Heart right ventricle (tissue), 16 donors: ENCODE data around the gene MIX23. TPM values are rescaled to one million over a fixed set of nuclear protein-coding genes. Genes with fewer than 3 reads are reported as not detected.

Source experiments
- ATAC-seq, 8 donors: fragments of 200-7000 bp; cut with Tn5 transposase; one replicate each; pipeline ENCODE4 v1.9.1; 2020; ENCODE audit warnings: mild to moderate bottlenecking in 8 of 8, moderate library complexity in 8 of 8, moderate number of reproducible peaks in 1 of 8
- DNase-seq, 2 donors: peaks; one replicate each; pipeline ENCODE4 v3.0.0-alpha.2; 2020
- H3K27ac ChIP-seq, 10 donors: fragments of 200-600 bp; sonication (generic) in 2 of 10; one replicate each; pipeline versions ENCODE4 v1.5.0 to v1.8.0; 2020 to 2022; ENCODE audit warnings: mild to moderate bottlenecking in 3 of 10
- H3K27me3 ChIP-seq, 7 donors: fragments of 200-600 bp; one replicate each; pipeline ENCODE4 v1.8.0; 2021 to 2022; ENCODE audit warnings: mild to moderate bottlenecking in 2 of 7
- H3K36me3 ChIP-seq, 9 donors: fragments of 200-600 bp; sonication (generic) in 1 of 9; one replicate each; pipeline versions ENCODE4 v1.5.0 to v1.8.0; 2020 to 2022; ENCODE audit warnings: mild to moderate bottlenecking in 2 of 9
- H3K4me1 ChIP-seq, 9 donors: fragments of 200-600 bp; sonication (generic) in 1 of 9; one replicate each; pipeline versions ENCODE4 v1.5.0 to v1.8.0; 2020 to 2022; ENCODE audit warnings: mild to moderate bottlenecking in 4 of 9
- H3K4me3 ChIP-seq, 10 donors: fragments of 200-600 bp; sonication (generic) in 2 of 10; one replicate each; pipeline versions ENCODE4 v1.5.0 to v1.8.0; 2020 to 2022; ENCODE audit warnings: mild to moderate bottlenecking in 7 of 10, moderate library complexity in 2 of 10
- H3K9me3 ChIP-seq, 11 donors: fragments of 200-600 bp in 10 of 11; sonication (generic) in 2 of 11; one replicate each; pipeline versions ENCODE4 v1.5.0 to v1.8.0; 2013 to 2022; ENCODE audit warnings: mild to moderate bottlenecking in 2 of 11, control low read depth in 1 of 11, moderate library complexity in 1 of 11
- WGBS, 2 donors: extraction: QIAGEN DNeasy Blood & Tissue Kit; methylation state at CpG; one replicate each; pipeline ENCODE4 v1.1.7; 2013; ENCODE audit warnings: inconsistent platforms in 1 of 2; 5-methylcytosine and 5-hydroxymethylcytosine counted together
- intact Hi-C, 10 donors: fragments of 100-400 bp; cut with DNase I; formaldehyde crosslinking; loops; one replicate each; pipeline versions ENCODE4 v1.11.1 to v1.14.2; 2022
- polyA plus RNA-seq, 2 donors: library from polyadenylated mRNA; stranded (reverse); fragments of 200-250 nt; gene quantifications; one replicate each; pipeline ENCODE4 v1.2.3, GENCODE V29; 2013
- total RNA-seq, 10 donors: library from RNA; stranded (reverse); fragmentation: NEBNext Ultra II Directional in 3 of 10; extraction: Animal tissue kit (Norgen Biotek cat#: 25700) in 3 of 10; gene quantifications; one replicate each; pipeline versions ENCODE4 v1.2.1 to v1.2.4, GENCODE V29; 2021 to 2023
- TF ChIP-seq, protein P1 (sequence below), 9 donors: fragments of 200-600 bp; sonication (generic) in 2 of 9; IDR thresholded peaks; one replicate each; pipeline versions ENCODE4 v1.5.0 to v1.8.0; 2021 to 2022; ENCODE audit warnings: antibody characterized with exemption in 9 of 9, mild to moderate bottlenecking in 5 of 9, moderate library complexity in 1 of 9
- donor health status: Arrhythmogenic right ventricular cardiomyopathy.
- donor health status: ischemic (EF 13 %, LVEDD 7.1; RV severe dilation, severe dysfunction).
- donor health status: healthy with polysubstance abuse.
- donor health status: DM: no; HTN: yes; CAD: no.
- donor health status: DM: no; HTN: no; CAD: no.
- donor health status: ischemic (EF 25% LVEDD 6.9; RV normal size, moderate dysfunction).
- donor health status: ischemic (EF 25% LVEDD 5.7; RV mildly dilated, moderate dysfunction).
- donor health status: healthy.
- donor health status: DM: yes; HTN: yes; CAD: no.
- donor health status: Ischemic cardiomyopathy.
- donor health status: ischemic (EF 35%, LVEDD 5.7; RV mildly dilated, moderate dysfunction).
- donor health status: nonischemic (EF 11% LVEDD 7.7; RV severe dilation, severe dysfunction).
- donor health status: DM: yes; HTN: yes; CAD: no.
- donor health status: PGD.
- donor health status: ischemic (EF 29% LVEDD 5.4; RV normal size, mild dysfunction).
- donor health status: nonischemic (EF 23%, LVEDD 6.1; RV moderate dilation, normal function).

The MIX23 gene
- total and polyA plus RNA-seq, 12 donors: 23.8 to 58.4 (median 30.1) TPM

DNA sequence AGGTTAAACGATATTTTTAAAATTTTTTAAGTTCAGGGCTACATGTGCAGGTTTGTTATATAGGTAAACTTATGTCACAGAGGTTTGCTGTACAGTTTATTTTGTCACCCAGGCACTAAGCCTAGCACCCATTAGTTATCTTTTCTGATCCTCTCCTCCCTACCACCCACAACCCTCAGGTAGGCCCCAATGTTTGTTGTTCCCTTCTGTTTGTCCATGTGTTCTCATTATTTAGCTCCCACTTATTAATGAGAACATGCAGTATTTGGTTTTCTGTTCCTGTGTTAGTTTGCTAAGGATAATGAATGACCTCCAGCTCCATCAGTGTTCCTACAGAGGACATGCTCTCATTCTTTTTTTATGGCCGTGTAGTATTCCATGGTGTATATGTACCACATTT is 15.9 kb upstream of the MIX23 start:
- H3K27me3 ChIP-seq: no peaks in the 10 kb centered on the region
- TF ChIP-seq, protein P1, sequence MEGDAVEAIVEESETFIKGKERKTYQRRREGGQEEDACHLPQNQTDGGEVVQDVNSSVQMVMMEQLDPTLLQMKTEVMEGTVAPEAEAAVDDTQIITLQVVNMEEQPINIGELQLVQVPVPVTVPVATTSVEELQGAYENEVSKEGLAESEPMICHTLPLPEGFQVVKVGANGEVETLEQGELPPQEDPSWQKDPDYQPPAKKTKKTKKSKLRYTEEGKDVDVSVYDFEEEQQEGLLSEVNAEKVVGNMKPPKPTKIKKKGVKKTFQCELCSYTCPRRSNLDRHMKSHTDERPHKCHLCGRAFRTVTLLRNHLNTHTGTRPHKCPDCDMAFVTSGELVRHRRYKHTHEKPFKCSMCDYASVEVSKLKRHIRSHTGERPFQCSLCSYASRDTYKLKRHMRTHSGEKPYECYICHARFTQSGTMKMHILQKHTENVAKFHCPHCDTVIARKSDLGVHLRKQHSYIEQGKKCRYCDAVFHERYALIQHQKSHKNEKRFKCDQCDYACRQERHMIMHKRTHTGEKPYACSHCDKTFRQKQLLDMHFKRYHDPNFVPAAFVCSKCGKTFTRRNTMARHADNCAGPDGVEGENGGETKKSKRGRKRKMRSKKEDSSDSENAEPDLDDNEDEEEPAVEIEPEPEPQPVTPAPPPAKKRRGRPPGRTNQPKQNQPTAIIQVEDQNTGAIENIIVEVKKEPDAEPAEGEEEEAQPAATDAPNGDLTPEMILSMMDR (IDR thresholded peaks at IDR 0.05): no peak
- peaks cover 0 to 19% (median 8%) of the 10 kb centered on the region in 9 donors for H3K36me3 ChIP-seq
- no peak overlapping the region for H3K27ac ChIP-seq
- intact Hi-C loops: loop anchor here in 5 of 10 donors (10.0 kb wide), 4 partner anchors 276 to 396 kb away; partner anchors contain the start of genes PARP14 (in 2 of the 5), HSPBAP1 (in 1 of the 5) and SLC49A4 (in 1 of the 5)
- H3K9me3 ChIP-seq: no peaks in the 10 kb centered on the region
- no peak for DNase-seq
- H3K4me3 ChIP-seq: no peak overlapping the region
- 94 to 98% methylated on average over 2 of the region's 2 CpGs for WGBS, 2 donors
- ATAC-seq: no peak
- H3K4me1 ChIP-seq: peaks cover 0 to 14% (median 0%) of the 10 kb centered on the region in 9 donors

DNA sequence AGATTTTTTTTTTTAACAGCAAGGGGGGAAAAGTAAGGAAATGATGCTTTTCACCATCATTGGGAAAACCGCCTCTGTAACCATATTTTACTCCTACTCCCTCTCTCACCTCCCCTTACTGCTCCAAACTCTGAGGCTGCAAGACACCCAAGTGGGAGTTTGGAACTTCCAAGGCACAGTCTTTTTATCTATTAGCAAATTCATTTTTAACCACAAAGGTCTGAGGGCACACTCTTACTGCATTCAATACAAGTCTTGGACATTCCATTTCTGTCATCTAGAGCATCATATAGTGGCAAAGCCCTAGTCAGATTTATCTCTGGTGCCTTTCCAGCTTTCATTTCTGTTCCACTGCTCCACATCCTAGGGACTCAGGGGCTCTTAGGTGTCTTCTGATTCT is 14.2 kb upstream of the MIX23 start:
- Histone ChIP-seq H3K27me3 (no peaks in the 10 kb centered on the region), H3K36me3 (peaks cover 0 to 6% (median 0%) of the 10 kb centered on the region in 9 donors), H3K4me1 (peaks cover 0 to 17% (median 9%) of the 10 kb centered on the region in 9 donors), H3K9me3 (no peaks in the 10 kb centered on the region), H3K4me3 (no peak overlapping the region), H3K27ac (no peak overlapping the region)
- no peak for ATAC-seq
- no peak for DNase-seq
- 80 to 93% methylated on average over 1 of the region's 1 CpG for WGBS, 2 donors
- intact Hi-C loops: loop anchor here in 5 of 10 donors (10.0 kb wide), 4 partner anchors 278 to 398 kb away; partner anchors contain the start of genes PARP14 (in 2 of the 5), HSPBAP1 (in 1 of the 5) and SLC49A4 (in 1 of the 5)
- TF ChIP-seq, protein P1 (IDR thresholded peaks at IDR 0.05): no peak

DNA sequence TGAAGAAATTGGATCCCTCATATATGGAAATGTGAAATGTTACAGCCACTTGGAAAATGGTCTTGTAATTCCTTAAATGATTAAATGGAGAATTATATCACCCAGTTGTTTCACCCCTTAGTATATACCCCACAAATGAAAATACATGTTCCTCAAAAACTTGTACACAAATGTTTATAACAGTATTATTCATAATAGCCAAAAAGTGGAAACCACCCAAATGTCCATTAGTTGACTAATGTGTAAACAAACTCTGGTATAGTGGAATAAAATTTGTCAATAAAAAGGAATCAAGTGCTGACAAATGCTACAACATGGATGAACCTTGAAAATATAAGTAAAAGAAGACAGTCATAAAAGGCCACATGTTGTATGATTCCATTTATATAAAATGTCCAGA is 13.5 kb upstream of the MIX23 start:
- intact Hi-C loops: loop anchor here in 5 of 10 donors (10.0 kb wide), 4 partner anchors 278 to 398 kb away; partner anchors contain the start of genes PARP14 (in 2 of the 5), HSPBAP1 (in 1 of the 5) and SLC49A4 (in 1 of the 5)
- Histone ChIP-seq H3K9me3 (no peaks in the 10 kb centered on the region), H3K4me1 (peaks cover 0 to 23% (median 9%) of the 10 kb centered on the region in 9 donors), H3K36me3 (peaks cover 0 to 6% (median 0%) of the 10 kb centered on the region in 9 donors), H3K27me3 (no peaks in the 10 kb centered on the region), H3K4me3 (no peak overlapping the region), H3K27ac (no peak overlapping the region)
- DNase-seq (no peak), ATAC-seq (no peak)
- TF ChIP-seq, protein P1 (IDR thresholded peaks at IDR 0.05): no peak

DNA sequence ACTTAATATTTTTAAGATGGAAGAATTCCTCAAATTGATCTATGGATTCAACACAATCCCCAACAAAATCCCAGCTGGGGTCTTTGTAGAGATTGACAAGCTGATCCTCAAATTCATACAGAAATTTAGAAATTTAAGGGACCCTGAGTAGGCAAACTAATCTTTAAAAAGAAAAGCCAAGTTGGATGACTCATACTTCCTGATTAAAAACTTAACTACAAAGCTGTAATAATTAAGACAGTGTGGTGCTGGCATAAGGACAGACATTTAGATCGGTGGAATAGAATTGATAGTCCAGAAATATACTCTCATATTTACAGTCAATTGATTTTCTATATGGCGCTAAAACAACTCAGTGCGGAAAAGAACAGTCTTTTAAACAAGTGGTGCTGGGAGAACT is 12.6 kb upstream of the MIX23 start:
- intact Hi-C loops: loop anchor here in 5 of 10 donors (10.0 kb wide), 4 partner anchors 279 to 399 kb away; partner anchors contain the start of genes PARP14 (in 2 of the 5), HSPBAP1 (in 1 of the 5) and SLC49A4 (in 1 of the 5)

More for the DNA sequence above, 12.6 kb upstream of the MIX23 start:
- WGBS, 2 donors: 60 to 64% methylated on average over 3 of the region's 3 CpGs
- Histone ChIP-seq H3K27me3 (no peaks in the 10 kb centered on the region), H3K36me3 (peaks cover 0 to 6% (median 0%) of the 10 kb centered on the region in 9 donors), H3K9me3 (no peaks in the 10 kb centered on the region), H3K4me1 (peaks cover 0 to 32% (median 13%) of the 10 kb centered on the region in 9 donors), H3K4me3 (no peak overlapping the region), H3K27ac (no peak overlapping the region)
- TF ChIP-seq, protein P1 (IDR thresholded peaks at IDR 0.05): no peak
- ATAC-seq (no peak), DNase-seq (no peak)
